HepG2 (cell line): Measurements from ENCODE around the gene TBC1D7. TPM values are rescaled to one million over a fixed set of nuclear protein-coding genes. Genes with fewer than 3 reads are reported as not detected.

Experiments used
- ARNTL ChIP-seq: sonication (generic); formaldehyde crosslinking; IDR thresholded peaks from 2 replicates; pipeline ENCODE4 v1.4.0; 2020; ENCODE audit warnings: mild to moderate bottlenecking, missing genetic modification reagents
- GATAD1 ChIP-seq: IDR thresholded peaks from 2 replicates; pipeline ENCODE4 v1.6.1; 2016; ENCODE audit warnings: missing genetic modification reagents, missing compliant biosample characterization
- GFI1 ChIP-seq: sonication (generic); formaldehyde crosslinking; IDR thresholded peaks from 2 replicates; pipeline ENCODE4 v1.5.0; 2020; ENCODE audit warnings: missing genetic modification reagents, mild to moderate bottlenecking, borderline replicate concordance
- KMT2A ChIP-seq: sonication (generic); formaldehyde crosslinking; IDR thresholded peaks from 2 replicates; pipeline ENCODE4 v1.4.0; 2020; ENCODE audit warnings: missing genetic modification reagents
- NRL ChIP-seq: sonication (generic); formaldehyde crosslinking; IDR thresholded peaks from 2 replicates; pipeline ENCODE4 v1.5.0; 2020; ENCODE audit warnings: missing genetic modification reagents, mild to moderate bottlenecking, moderate library complexity, borderline replicate concordance
- PBX2 ChIP-seq: IDR thresholded peaks from 2 replicates; pipeline ENCODE4 v1.6.1; 2016; ENCODE audit warnings: control low read depth
- SMARCE1 ChIP-seq: fragments of 450-650 bp; IDR thresholded peaks from 2 replicates; pipeline ENCODE4 v1.6.1; 2017; ENCODE audit warnings: borderline replicate concordance
- ZKSCAN8 ChIP-seq: IDR thresholded peaks from 2 replicates; pipeline ENCODE4 v1.6.1; 2016; ENCODE audit warnings: borderline replicate concordance, missing genetic modification reagents, missing compliant biosample characterization
- ZMYM4 ChIP-seq: sonication (generic); formaldehyde crosslinking; IDR thresholded peaks from 2 replicates; pipeline ENCODE4 v1.8.1; 2023; ENCODE audit warnings: mild to moderate bottlenecking, missing genetic modification reagents
- ZNF326 ChIP-seq: sonication (generic); formaldehyde crosslinking; IDR thresholded peaks from 2 replicates; pipeline ENCODE4 v1.4.0; 2020; ENCODE audit warnings: missing genetic modification reagents, borderline replicate concordance
- ZNF501 ChIP-seq: sonication (generic); formaldehyde crosslinking; IDR thresholded peaks from 2 replicates; pipeline ENCODE4 v1.5.1; 2020; ENCODE audit warnings: mild to moderate bottlenecking, moderate library complexity, missing genetic modification reagents
- ZNF512 ChIP-seq: sonication (generic); formaldehyde crosslinking; IDR thresholded peaks from 2 replicates; pipeline ENCODE4 v1.4.0; 2020; ENCODE audit warnings: mild to moderate bottlenecking, missing genetic modification reagents
- ZNF646 ChIP-seq: sonication (generic); formaldehyde crosslinking; IDR thresholded peaks from 2 replicates; pipeline ENCODE4 v1.9.0; 2021; ENCODE audit warnings: mild to moderate bottlenecking, missing genetic modification reagents
- ZNF749 ChIP-seq: sonication (generic); formaldehyde crosslinking; IDR thresholded peaks from 2 replicates; pipeline ENCODE4 v1.8.0; 2022; ENCODE audit warnings: mild to moderate bottlenecking, missing genetic modification reagents, moderate library complexity, borderline replicate concordance
- polyA plus RNA-seq, 8 experiments: library from polyadenylated mRNA; depleted of rRNA in 3 of 8; stranded (reverse) in 7 of 8; unstranded in 1 of 8; fragments of >200 nt; fragmentation: Illumina TruSeq in 4 of 8; extraction: Trizol in 4 of 8; gene quantifications; 2 replicates each; pipeline versions ENCODE4 v1.2.1 to v1.2.3, GENCODE V29; 2011 to 2016; ENCODE audit warnings: low read depth in 4 of 8, missing spikeins in 1 of 8, mixed read lengths in 1 of 8; ENCODE audit not compliant: insufficient read depth in 1 of 8
- total RNA-seq, 5 experiments: library from RNA; depleted of rRNA; stranded (reverse); fragments of >200 nt; fragmentation: Illumina TruSeq; extraction: Trizol; gene quantifications; 2 replicates each; pipeline ENCODE4 v1.2.3, GENCODE V29; 2016; ENCODE audit warnings: low read depth in 1 of 5
- TF ChIP-seq, protein P1 (sequence below): sonication (generic); formaldehyde crosslinking; IDR thresholded peaks from 2 replicates; pipeline ENCODE4 v1.5.1; 2020; ENCODE audit warnings: mild to moderate bottlenecking, missing genetic modification reagents

TBC1D7 gene
- total and polyA plus RNA-seq, 2 of the 13 experiments (the other 11 are each of a cell fraction or from before 2014, with no cell fraction given): 23.3 to 30.8 TPM

DNA sequence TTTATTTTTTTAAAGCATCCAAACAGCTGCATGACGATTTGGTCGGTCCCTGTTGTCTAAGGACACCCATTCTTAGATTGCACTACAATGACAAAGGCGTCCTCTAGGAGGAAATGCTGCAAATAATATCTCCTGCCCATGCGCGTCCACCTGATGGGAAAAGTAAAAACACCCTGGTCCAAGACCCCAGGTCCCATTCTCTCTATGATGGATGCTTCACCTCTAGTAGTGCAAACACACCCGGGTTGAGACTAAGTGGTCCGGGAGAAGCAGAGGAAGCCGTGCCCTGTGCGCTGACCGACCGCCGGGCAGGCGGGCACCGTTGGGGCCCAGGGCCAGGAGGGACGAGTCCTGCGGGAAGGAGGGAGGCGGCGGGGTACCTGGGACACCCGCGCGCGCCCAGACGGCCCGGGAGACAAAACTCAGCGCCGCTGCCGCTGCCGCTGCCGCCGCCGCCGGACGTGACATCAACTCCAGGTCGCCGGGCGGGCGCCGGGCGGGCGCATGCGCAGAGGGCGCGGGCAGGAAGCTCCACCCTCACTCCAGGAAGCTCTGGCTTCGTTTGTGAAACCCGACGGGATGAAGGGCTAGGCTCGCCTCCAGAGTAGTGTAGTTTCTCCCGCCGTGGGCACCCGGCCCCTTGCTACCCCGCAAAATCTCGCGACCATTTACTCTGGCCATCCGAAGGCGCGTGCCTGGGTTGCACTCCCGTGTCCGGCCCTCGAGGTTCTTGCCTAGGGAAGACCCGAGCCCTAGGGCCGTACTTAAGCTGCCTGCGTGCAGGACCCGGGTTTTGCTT is at the start of gene TBC1D7 (continued):
- TF ChIP-seq ZNF646 (CRISPR knock-in tag) (no peak), ZKSCAN8 (CRISPR knock-in tag) (no peak), ZNF512 (CRISPR knock-in tag) (no peak; the same call in 1 of the 2 replicates), ZNF501 (CRISPR knock-in tag) (peak; percentile 99), GATAD1 (CRISPR knock-in tag) (peak; percentile 92), ARNTL (CRISPR knock-in tag) (0 out of 2 replicates have a peak, but pooled peaks have one; percentile 7), ZNF749 (CRISPR knock-in tag) (no peak), SMARCE1 (no peak), GFI1 (CRISPR knock-in tag) (no peak; the same call in 1 of the 2 replicates), PBX2 (CRISPR knock-in tag) (no peak), NRL (CRISPR knock-in tag) (peak; percentile 97), ZMYM4 (CRISPR knock-in tag) (peak; percentile 88), ZNF326 (CRISPR knock-in tag) (no peak), KMT2A (peak; percentile 77)
- TF ChIP-seq, protein P1, sequence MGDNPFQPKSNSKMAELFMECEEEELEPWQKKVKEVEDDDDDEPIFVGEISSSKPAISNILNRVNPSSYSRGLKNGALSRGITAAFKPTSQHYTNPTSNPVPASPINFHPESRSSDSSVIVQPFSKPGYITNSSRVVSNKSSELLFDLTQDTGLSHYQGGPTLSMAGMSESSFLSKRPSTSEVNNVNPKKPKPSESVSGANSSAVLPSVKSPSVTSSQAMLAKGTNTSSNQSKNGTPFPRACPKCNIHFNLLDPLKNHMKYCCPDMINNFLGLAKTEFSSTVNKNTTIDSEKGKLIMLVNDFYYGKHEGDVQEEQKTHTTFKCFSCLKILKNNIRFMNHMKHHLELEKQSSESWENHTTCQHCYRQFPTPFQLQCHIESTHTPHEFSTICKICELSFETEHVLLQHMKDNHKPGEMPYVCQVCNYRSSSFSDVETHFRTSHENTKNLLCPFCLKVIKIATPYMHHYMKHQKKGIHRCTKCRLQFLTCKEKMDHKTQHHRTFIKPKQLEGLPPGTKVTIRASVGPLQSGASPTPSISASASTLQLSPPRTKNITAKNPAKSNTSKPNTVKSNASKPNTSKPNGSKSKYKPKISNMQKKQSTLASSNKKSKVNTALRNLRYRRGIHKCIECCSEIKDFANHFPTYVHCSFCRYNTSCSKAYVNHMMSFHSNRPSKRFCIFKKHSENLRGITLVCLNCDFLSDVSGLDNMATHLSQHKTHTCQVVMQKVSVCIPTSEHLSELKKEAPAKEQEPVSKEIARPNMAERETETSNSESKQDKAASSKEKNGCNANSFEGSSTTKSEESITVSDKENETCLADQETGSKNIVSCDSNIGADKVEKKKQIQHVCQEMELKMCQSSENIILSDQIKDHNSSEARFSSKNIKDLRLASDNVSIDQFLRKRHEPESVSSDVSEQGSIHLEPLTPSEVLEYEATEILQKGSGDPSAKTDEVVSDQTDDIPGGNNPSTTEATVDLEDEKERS: no peak
